CD14-positive monocyte (primary cell): Measurements from ENCODE around the gene IGF2R. TPM values are rescaled to one million over a fixed set of nuclear protein-coding genes. Genes with fewer than 3 reads are reported as not detected.

Source experiments
- DNase-seq, 3 donors: peaks; one replicate each; pipeline ENCODE4 v3.0.0-alpha.2; 2011 to 2022
- H2AFZ ChIP-seq: 2 replicates; pipeline ENCODE4 v1.6.0; 2012; ENCODE audit warnings: mild to moderate bottlenecking, low read depth, low read length, inconsistent platforms; ENCODE audit not compliant: insufficient read depth, poor library complexity, severe bottlenecking
- H3K27ac ChIP-seq, 2 donors: 1 replicate in 1 of 2; 2 replicates in 1 of 2; pipeline ENCODE4 v1.5.1; 2012 to 2013; ENCODE audit warnings: low read length in 2 of 2, control low read depth in 1 of 2, inconsistent platforms in 1 of 2, low read depth in 1 of 2, mild to moderate bottlenecking in 1 of 2
- H3K27me3 ChIP-seq, 2 donors: one replicate each; pipeline versions ENCODE4 v1.6.0 to v1.6.1; 2011 to 2013; ENCODE audit warnings: low read length in 2 of 2; ENCODE audit not compliant: control insufficient read depth in 2 of 2, insufficient read depth in 2 of 2
- H3K36me3 ChIP-seq, 2 donors: replicated peaks in 1 of 2; 1 replicate in 1 of 2; 2 replicates in 1 of 2; pipeline versions ENCODE4 v1.5.1 to v1.6.1; 2012 to 2013; ENCODE audit warnings: low read length in 2 of 2, control low read depth in 1 of 2, inconsistent platforms in 1 of 2, mild to moderate bottlenecking in 1 of 2; ENCODE audit not compliant: insufficient read depth in 2 of 2, control insufficient read depth in 1 of 2
- H3K4me1 ChIP-seq, 2 donors: 1 replicate in 1 of 2; 2 replicates in 1 of 2; pipeline versions ENCODE4 v1.5.1 to v1.6.1; 2012 to 2013; ENCODE audit warnings: low read length in 2 of 2, control low read depth in 1 of 2, inconsistent platforms in 1 of 2, mild to moderate bottlenecking in 1 of 2, moderate library complexity in 1 of 2; ENCODE audit not compliant: insufficient read depth in 2 of 2, control insufficient read depth in 1 of 2
- H3K4me2 ChIP-seq: replicated peaks from 2 replicates; pipeline ENCODE3; 2012; ENCODE audit warnings: low read length, moderate library complexity, mild to moderate bottlenecking; ENCODE audit not compliant: poor library complexity, severe bottlenecking; ENCODE audit errors: extremely low read depth
- H3K4me3 ChIP-seq, 3 experiments: fragments of 200-600 bp in 1 of 3; sonication (generic) in 1 of 3; replicated peaks in 1 of 3; 1 replicate in 2 of 3; 2 replicates in 1 of 3; pipeline ENCODE4 v1.5.1; 2011 to 2013; ENCODE audit warnings: low read length in 3 of 3, mild to moderate bottlenecking in 3 of 3, control low read depth in 2 of 3, low read depth in 2 of 3, inconsistent platforms in 1 of 3, moderate library complexity in 1 of 3
- H3K79me2 ChIP-seq: 2 replicates; pipeline ENCODE4 v1.6.0; 2012; ENCODE audit warnings: mild to moderate bottlenecking, control low read depth, inconsistent platforms, low read length, moderate library complexity; ENCODE audit not compliant: insufficient read depth
- H3K9ac ChIP-seq: 2 replicates; pipeline ENCODE4 v1.6.0; 2017; ENCODE audit warnings: low read length, mild to moderate bottlenecking; ENCODE audit not compliant: insufficient read depth, poor library complexity, severe bottlenecking
- H3K9me3 ChIP-seq, 2 donors: replicated peaks in 1 of 2; 1 replicate in 1 of 2; 2 replicates in 1 of 2; pipeline versions ENCODE4 v1.5.1 to v1.6.1; 2012 to 2013; ENCODE audit warnings: low read length in 2 of 2, control low read depth in 1 of 2; ENCODE audit not compliant: control insufficient read depth in 1 of 2, insufficient read depth in 1 of 2
- H4K20me1 ChIP-seq: 2 replicates; pipeline ENCODE4 v1.6.0; 2012; ENCODE audit warnings: mild to moderate bottlenecking, low read length, control low read depth, moderate library complexity; ENCODE audit not compliant: insufficient read depth
- H3K27ac Mint-ChIP-seq, 7 donors: one replicate each; pipeline ENCODE4 v1.8.0; 2020; ENCODE audit warnings: mild to moderate bottlenecking in 7 of 7, mixed read lengths in 7 of 7, moderate library complexity in 6 of 7, inconsistent platforms in 2 of 7
- H3K27me3 Mint-ChIP-seq, 3 donors: one replicate each; pipeline ENCODE4 v1.8.0; 2021 to 2022; ENCODE audit warnings: low read depth in 3 of 3, mild to moderate bottlenecking in 3 of 3, mixed read lengths in 3 of 3, moderate library complexity in 3 of 3, inconsistent platforms in 1 of 3
- H3K36me3 Mint-ChIP-seq, 2 donors: one replicate each; pipeline ENCODE4 v1.8.0; 2020; ENCODE audit warnings: mixed read lengths in 2 of 2, inconsistent platforms in 1 of 2, mild to moderate bottlenecking in 1 of 2
- H3K4me1 Mint-ChIP-seq: one replicate; pipeline ENCODE4 v1.8.0; 2020; ENCODE audit warnings: mild to moderate bottlenecking, mixed read lengths
- H3K4me3 Mint-ChIP-seq, 2 donors: one replicate each; pipeline ENCODE4 v1.8.0; 2020; ENCODE audit warnings: mild to moderate bottlenecking in 2 of 2, mixed read lengths in 2 of 2, moderate library complexity in 1 of 2
- H3K9me3 Mint-ChIP-seq, 7 donors: one replicate each; pipeline ENCODE4 v1.8.0; 2020 to 2022; ENCODE audit warnings: mixed read lengths in 7 of 7, mild to moderate bottlenecking in 6 of 7, moderate library complexity in 6 of 7, inconsistent platforms in 2 of 7
- WGBS: methylation state at CpG from one replicate; pipeline ENCODE4 v1.1.5; 2013; ENCODE audit warnings: missing lambda C conversion rate; ENCODE audit not compliant: insufficient coverage; 5-methylcytosine and 5-hydroxymethylcytosine counted together
- intact Hi-C, 2 donors: fragments of 100-400 bp; cut with micrococcal nuclease; formaldehyde crosslinking; loops; one replicate each; pipeline versions ENCODE4 v1.15.0 to v1.15.1; 2023
- polyA plus RNA-seq, 3 donors: library from polyadenylated mRNA; depleted of rRNA in 1 of 3; unstranded in 2 of 3; stranded (reverse) in 1 of 3; fragments of 300-500 nt in 2 of 3; fragments of >200 nt in 1 of 3; fragmentation: Illumina TruSeq in 2 of 3; gene quantifications; 1 replicate in 2 of 3; 2 replicates in 1 of 3; pipeline ENCODE4 v1.2.3, GENCODE V29; 2012 to 2021
- TF ChIP-seq, protein P1 (sequence below): fragments of 200-600 bp; IDR thresholded peaks from one replicate; pipeline ENCODE4 v1.8.0; 2022; ENCODE audit warnings: antibody characterized with exemption, mild to moderate bottlenecking

IGF2R gene
- polyA plus RNA-seq, 3 donors, result 6.9 to 44.8 (median 8.2) TPM

DNA sequence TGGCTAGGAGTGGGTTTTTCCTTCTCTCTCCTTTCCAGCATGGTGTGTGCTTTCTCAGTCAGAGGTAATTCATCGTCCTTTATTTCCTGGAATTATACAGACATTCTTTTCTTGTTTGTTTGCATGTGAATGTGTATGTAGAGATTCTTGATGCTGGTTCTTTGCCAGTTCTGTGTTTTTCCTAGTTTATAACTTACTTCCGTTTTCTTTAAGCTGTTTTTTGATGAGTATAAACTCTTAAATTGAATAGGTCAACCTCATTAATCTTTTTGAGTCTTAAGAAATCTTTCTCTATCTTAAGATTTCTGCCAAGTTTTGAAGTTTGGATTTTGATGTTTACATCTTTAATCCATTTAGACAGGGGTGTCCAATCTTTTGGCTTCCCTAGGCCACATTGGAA is 38.7 kb downstream of the IGF2R start:
- H3K36me3 ChIP-seq, result peaks cover 32 to 58% of the 10 kb centered on the region in 2 donors
- H3K27me3 ChIP-seq, result no peaks in the 10 kb centered on the region
- DNase-seq, result no peak
- no peak overlapping the region for H3K9ac ChIP-seq
- no peak overlapping the region for H2AFZ ChIP-seq
- H3K36me3 Mint-ChIP-seq, result peaks cover 64 to 65% of the 10 kb centered on the region in 2 donors
- peaks cover 10 to 17% (median 12%) of the 10 kb centered on the region in 7 donors for H3K9me3 Mint-ChIP-seq
- peaks cover 10 to 27% (median 22%) of the 10 kb centered on the region in 3 donors for H3K27me3 Mint-ChIP-seq
- peaks cover 100% of the 10 kb centered on the region for H4K20me1 ChIP-seq
- no peak overlapping the region for H3K27ac Mint-ChIP-seq
- H3K4me3 ChIP-seq, result no peak overlapping the region
- peaks cover 7 to 23% of the 10 kb centered on the region in 2 donors for H3K9me3 ChIP-seq
- no peak overlapping the region for H3K4me3 Mint-ChIP-seq
- no CpG with 5 or more reads among the region's 2 CpGs for WGBS
- intact Hi-C loops, result no loop called here
- peaks cover 61% of the 10 kb centered on the region for H3K79me2 ChIP-seq
- H3K4me1 Mint-ChIP-seq, result peaks cover 19% of the 10 kb centered on the region
- no peak overlapping the region for H3K27ac ChIP-seq
- no peaks in the 10 kb centered on the region for H3K4me1 ChIP-seq
- H3K4me2 ChIP-seq, result no peak overlapping the region
- TF ChIP-seq, protein P1, sequence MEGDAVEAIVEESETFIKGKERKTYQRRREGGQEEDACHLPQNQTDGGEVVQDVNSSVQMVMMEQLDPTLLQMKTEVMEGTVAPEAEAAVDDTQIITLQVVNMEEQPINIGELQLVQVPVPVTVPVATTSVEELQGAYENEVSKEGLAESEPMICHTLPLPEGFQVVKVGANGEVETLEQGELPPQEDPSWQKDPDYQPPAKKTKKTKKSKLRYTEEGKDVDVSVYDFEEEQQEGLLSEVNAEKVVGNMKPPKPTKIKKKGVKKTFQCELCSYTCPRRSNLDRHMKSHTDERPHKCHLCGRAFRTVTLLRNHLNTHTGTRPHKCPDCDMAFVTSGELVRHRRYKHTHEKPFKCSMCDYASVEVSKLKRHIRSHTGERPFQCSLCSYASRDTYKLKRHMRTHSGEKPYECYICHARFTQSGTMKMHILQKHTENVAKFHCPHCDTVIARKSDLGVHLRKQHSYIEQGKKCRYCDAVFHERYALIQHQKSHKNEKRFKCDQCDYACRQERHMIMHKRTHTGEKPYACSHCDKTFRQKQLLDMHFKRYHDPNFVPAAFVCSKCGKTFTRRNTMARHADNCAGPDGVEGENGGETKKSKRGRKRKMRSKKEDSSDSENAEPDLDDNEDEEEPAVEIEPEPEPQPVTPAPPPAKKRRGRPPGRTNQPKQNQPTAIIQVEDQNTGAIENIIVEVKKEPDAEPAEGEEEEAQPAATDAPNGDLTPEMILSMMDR, result no peak

DNA sequence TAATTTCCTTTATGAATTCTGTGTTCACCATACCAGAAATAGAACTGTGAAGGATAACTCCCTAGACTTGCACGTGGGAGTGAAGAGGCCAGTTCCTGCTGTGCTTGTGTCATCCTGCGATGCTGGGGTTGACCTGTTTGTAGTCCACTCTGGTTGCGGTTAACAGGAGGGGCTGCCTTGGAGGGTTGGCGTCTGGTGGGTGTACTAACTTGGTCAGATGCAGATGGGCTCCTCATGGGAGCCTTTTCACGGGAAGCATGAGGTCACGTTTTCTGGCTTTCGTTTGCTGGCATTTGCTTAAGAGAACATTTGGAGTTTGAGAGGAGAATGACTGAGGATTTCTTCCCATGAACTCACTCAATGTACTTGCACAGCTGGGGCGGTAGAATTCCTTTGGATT is 41.2 kb downstream of the IGF2R start:
- Histone ChIP-seq H3K4me2 (no peak overlapping the region), H3K9ac (no peak overlapping the region), H3K27me3 (no peaks in the 10 kb centered on the region), H3K36me3 (peaks cover 45 to 67% of the 10 kb centered on the region in 2 donors), H3K9me3 (peaks cover 2 to 13% of the 10 kb centered on the region in 2 donors), H3K27ac (no peak overlapping the region), H3K4me3 (no peak overlapping the region), H3K79me2 (peaks cover 38% of the 10 kb centered on the region), H3K4me1 (no peaks in the 10 kb centered on the region), H2AFZ (no peak overlapping the region), H4K20me1 (peaks cover 100% of the 10 kb centered on the region)
- H3K9me3 Mint-ChIP-seq, result peaks cover 1 to 8% (median 5%) of the 10 kb centered on the region in 7 donors
- intact Hi-C loops, result no loop called here
- peaks cover 66 to 71% of the 10 kb centered on the region in 2 donors for H3K36me3 Mint-ChIP-seq
- no peak for DNase-seq
- WGBS, result 100% methylated on average over 4 of the region's 8 CpGs
- TF ChIP-seq, protein P1, result no peak
- H3K27ac Mint-ChIP-seq, result no peak overlapping the region
- peaks cover 9 to 15% (median 10%) of the 10 kb centered on the region in 3 donors for H3K27me3 Mint-ChIP-seq
- H3K4me3 Mint-ChIP-seq, result no peak overlapping the region
- H3K4me1 Mint-ChIP-seq, result peaks cover 17% of the 10 kb centered on the region
